GM21737 (cell line): ENCODE data around the gene EYA2.
"Not testable (repeated sequence)": the region's sequence is repeated elsewhere in the genome, so short reads cannot be mapped to it uniquely, and the experiment has no call there.

Experiments
- ATAC-seq: cut with Tn5 transposase; IDR thresholded peaks from one replicate; pipeline ENCODE4 v1.9.1; 2021; ENCODE audit warnings: mild to moderate bottlenecking, moderate library complexity; ENCODE audit not compliant: unreplicated experiment

Gene EYA2, protein sequence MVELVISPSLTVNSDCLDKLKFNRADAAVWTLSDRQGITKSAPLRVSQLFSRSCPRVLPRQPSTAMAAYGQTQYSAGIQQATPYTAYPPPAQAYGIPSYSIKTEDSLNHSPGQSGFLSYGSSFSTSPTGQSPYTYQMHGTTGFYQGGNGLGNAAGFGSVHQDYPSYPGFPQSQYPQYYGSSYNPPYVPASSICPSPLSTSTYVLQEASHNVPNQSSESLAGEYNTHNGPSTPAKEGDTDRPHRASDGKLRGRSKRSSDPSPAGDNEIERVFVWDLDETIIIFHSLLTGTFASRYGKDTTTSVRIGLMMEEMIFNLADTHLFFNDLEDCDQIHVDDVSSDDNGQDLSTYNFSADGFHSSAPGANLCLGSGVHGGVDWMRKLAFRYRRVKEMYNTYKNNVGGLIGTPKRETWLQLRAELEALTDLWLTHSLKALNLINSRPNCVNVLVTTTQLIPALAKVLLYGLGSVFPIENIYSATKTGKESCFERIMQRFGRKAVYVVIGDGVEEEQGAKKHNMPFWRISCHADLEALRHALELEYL

GRCh38 chr20:46894579-46894958 is at the start of gene EYA2:
Gene EYA2 (plus strand): TSS chr20:46894843. CDS start chr20:46990011, 95,168 bp downstream.
- no peak for ATAC-seq

GRCh38 chr20:46844965-46845364 is 49.7 kb upstream of the EYA2 start:
- no peak for ATAC-seq

GRCh38 chr20:46849269-46849668 is 45.4 kb upstream of the EYA2 start:
- no peak for ATAC-seq

- ATAC-seq: no peak
Measured at GRCh38 chr20:46849751-46850150, 44.9 kb upstream of the EYA2 start.

DNA sequence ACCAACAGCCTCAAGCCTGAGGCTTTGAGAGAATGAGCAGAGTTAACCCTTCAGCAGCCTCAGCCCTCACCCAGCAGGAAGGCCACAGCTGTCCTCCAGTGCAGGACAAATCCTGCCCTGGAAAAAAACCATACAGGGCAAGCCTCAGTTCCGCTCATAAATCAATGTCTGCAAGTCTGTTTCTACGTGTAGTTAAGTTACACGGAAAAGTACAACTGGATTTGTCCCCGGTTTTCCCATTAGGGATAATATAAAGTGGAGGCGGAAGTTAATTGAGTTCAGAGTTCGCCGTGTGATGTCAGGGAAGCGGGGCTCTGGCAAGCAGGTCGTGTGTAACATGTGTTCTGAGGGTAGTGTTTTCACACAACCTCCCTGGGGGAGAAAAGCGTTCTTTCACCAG is 44.2 kb upstream of the EYA2 start:
- no peak for ATAC-seq

DNA sequence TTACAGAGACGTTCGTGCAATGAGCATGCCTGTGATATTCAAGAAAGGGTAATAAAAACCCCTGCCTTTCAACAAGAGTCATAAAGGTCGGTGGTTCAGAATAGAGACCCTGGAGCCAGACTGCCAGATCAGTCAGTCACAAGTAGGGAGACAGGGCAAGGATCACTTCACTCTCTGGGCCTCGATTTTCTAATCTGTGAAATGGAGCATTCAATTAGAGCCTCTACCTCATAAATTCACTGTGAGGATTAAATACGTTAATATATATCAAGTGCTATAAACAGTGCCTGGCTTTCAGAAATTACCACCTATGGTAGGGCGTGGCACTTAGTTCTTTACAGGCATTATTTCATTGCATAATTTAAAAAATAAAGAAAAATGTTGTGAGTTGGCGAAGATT is 43.7 kb upstream of the EYA2 start:
- ATAC-seq: no peak

GRCh38 chr20:46851746-46852145 is 42.9 kb upstream of the EYA2 start:
- no peak for ATAC-seq

GRCh38 chr20:46852313-46852712 is 42.3 kb upstream of the EYA2 start:
- no peak for ATAC-seq

GRCh38 chr20:46853926-46854325 is 40.7 kb upstream of the EYA2 start:
- ATAC-seq: no peak

GRCh38 chr20:46857061-46857831 is 37.4 kb upstream of the EYA2 start:
- no peak for ATAC-seq

- ATAC-seq: no peak
Measured at GRCh38 chr20:46865824-46866223, 28.8 kb upstream of the EYA2 start.

DNA sequence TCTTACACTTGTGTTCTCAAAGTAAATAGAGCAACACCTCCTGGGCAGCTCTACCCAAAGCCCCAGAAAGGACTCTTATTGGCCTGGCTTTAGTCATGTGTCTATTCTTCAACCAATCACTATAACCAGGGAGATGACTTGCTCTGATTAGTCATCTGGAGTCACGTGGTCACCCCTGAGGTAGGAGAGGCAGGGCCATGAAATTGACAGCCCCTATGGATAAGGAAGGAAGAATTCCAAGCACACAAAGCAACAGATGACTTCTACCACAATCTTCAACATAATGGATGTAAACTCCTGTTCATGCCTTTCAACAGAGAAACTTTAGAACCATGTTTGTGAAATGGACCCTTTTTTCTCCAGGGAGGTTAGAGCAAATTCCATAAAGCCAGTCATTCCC is 24.6 kb upstream of the EYA2 start:
- ATAC-seq: no peak

DNA sequence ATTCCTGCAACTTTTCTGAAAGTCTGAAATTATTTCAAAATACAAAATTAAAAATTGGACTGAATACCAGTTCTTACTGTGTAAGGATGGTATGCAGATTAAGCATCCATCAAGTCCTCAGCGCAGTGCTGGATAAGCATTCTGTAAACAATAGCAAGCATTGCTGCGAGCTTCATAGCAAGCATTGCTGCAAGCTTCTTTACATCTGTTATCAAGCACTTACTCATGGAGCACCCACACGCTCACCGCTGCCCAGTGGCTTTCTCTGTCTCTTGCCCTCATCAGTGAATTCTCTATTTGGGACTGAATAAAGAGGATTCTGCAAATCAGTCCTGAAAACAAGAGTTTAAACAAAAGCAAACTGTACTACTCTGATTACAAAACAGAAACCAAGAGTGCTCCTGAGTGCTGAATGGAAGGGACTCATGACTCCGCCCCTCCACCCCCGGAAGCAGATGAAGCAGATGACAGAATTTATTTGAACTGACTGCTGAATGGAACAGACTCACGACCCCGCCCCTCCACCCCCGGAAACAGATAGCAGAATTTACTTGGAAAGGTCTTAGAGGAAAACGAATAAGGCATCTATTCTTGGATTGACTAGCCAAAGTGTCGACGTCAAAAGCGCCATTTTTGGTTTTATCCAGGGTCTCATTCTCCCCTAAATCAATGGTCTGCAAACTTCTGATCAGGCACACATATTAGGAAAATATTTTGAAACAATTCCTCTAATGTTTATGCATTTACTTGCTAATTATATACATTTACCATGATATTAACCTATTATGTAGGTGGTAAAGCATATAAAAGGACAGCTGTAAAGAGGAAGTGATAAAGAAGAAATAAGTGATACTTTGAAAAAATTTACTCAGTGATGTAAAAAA is 22.1 kb upstream of the EYA2 start:
- no peak for ATAC-seq

DNA sequence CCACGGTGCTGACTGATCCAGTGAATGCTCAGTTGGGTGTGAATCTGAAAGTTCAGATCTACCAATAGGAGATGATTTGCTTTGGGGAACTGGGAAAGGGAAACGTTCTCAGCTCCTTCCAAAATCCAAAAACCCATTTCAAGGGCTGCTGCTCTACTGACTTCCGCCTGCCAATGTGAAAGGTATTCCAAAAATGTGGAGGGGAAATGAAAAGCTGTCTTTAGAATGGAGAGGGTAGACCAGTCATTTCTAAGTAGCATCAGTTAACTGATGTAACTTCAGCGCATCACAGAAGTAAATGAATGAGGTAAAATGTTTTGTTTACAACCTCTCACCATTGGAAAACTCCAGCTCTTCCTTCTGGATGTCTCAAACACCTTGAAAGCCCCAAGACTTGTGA is 19.6 kb upstream of the EYA2 start:
- no peak for ATAC-seq

- ATAC-seq: no peak
Measured at GRCh38 chr20:46879386-46879785, 15.3 kb upstream of the EYA2 start.

GRCh38 chr20:46879963-46880362 is 14.7 kb upstream of the EYA2 start:
- not testable (repeated sequence) for ATAC-seq

GRCh38 chr20:46883892-46884291 is 10.8 kb upstream of the EYA2 start:
- no peak for ATAC-seq

- ATAC-seq: no peak
Measured at GRCh38 chr20:46890682-46891081, 4.0 kb upstream of the EYA2 start.

DNA sequence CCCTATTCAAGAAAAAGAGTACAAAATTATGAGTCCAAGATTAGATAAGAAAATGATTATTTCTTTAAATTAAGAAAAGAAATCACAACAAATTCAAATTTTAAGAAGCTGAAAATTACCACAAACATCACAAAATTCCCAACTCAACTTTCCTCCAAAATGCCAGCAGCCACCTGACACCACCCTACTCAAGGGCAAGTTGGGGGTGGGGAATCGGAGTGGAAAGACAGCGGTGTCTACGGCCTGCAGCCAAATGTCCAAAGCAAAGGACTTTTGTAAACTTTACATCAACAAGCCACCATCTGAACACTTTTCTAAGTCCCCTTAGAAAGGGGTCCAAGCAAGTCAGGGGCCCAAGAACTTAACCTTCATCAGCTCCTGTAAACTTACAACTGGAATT is 1.6 kb upstream of the EYA2 start:
- ATAC-seq: no peak

GRCh38 chr20:46893877-46894578 is 615 bp upstream of the EYA2 start:
- ATAC-seq: no peak
